ENCODE measurements around the gene RARB. TPM values are rescaled to one million over a fixed set of nuclear protein-coding genes. Genes with fewer than 3 reads are reported as not detected.

The RARB gene
- total and polyA plus RNA-seq, 2 of the 13 experiments (the other 11 are each of a cell fraction or from before 2014, with no cell fraction given), result 0.16 TPM; not detected in 1

DNA sequence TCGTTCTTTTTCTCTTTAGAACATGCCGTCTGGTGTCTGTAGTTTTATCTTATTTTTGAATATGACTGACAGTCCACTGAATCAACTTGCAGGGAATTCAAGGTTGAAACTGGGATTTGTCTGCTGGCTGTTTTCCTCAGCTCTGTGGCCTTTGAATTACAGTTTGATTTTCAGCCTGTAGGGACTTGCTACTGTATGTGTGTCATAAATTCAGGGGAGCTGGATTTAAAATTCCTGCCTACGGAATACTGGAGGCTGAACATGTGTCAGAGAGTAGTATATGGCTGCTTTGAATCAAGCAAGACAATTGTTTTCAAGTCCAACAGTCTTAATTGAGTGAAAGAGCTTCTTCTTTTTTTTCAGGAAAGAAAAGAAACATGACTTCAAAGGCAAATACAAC, 33.9 kb downstream of the RARB start:
- H3K79me2 ChIP-seq (ENCODE audit: insufficient read depth, low read length), result no peaks in the 10 kb centered on the region
- no peak overlapping the region for H3K9ac ChIP-seq (ENCODE audit: insufficient read depth, low read depth, low read length)
- WGBS (ENCODE audit: low lambda C conversion rate), result 59% methylated on average over 3 of the region's 3 CpGs
- H2AFZ ChIP-seq (ENCODE audit: low read length), result no peak overlapping the region
- no peaks in the 10 kb centered on the region for H3K27me3 ChIP-seq (ENCODE audit: control insufficient read depth in 1 of 2, insufficient read depth in 2 of 2, low read length in 2 of 2)
- no peak overlapping the region for H3K27ac ChIP-seq (ENCODE audit: extremely low read length, insufficient read depth, low read length)
- BruUV-seq (replicated peaks), result no TSS peak
- H3K4me3 ChIP-seq (replicated peaks in 1 of 3; ENCODE audit: insufficient read depth in 1 of 3, low read depth in 2 of 3, low read length in 3 of 3), result no peak overlapping the region
- no peaks in the 10 kb centered on the region for H3K36me3 ChIP-seq (replicated peaks in 1 of 2; ENCODE audit: control insufficient read depth in 1 of 2, insufficient read depth in 2 of 2, low read length in 2 of 2)
- DNase-seq (ENCODE audit: low spot score) (no peak), FAIRE-seq (no peak), ATAC-seq (no peak)
- H3K4me2 ChIP-seq (ENCODE audit: low read depth, low read length), result no peak overlapping the region
- ChIA-PET CTCF (ENCODE audit: low intra/inter-chr PET ratio, low total read pairs) (no interaction called here), POLR2A (no interaction called here)
- intact Hi-C loops (cut with micrococcal nuclease; ENCODE audit: unreplicated experiment), result no loop called here
- H3K4me1 ChIP-seq (ENCODE audit: insufficient read depth, low read length), result no peaks in the 10 kb centered on the region
- TF ChIP-seq ZNF138 (CRISPR knock-in tag; IDR thresholded peaks at IDR 0.05; ENCODE audit: low read depth) (no peak), SYNCRIP (IDR thresholded peaks at IDR 0.05; ENCODE audit: insufficient read depth, low read depth, low read length) (no peak), ZNF670 (CRISPR knock-in tag; IDR thresholded peaks at IDR 0.05; ENCODE audit: borderline replicate concordance) (no peak), HNRNPL (IDR thresholded peaks at IDR 0.05; ENCODE audit: low read depth, low read length) (no peak), ZNF441 (CRISPR knock-in tag; IDR thresholded peaks at IDR 0.05; ENCODE audit: borderline replicate concordance) (no peak), EED (CRISPR knock-in tag; IDR thresholded peaks at IDR 0.05) (no peak), ZNF543 (CRISPR knock-in tag; IDR thresholded peaks at IDR 0.05) (no peak)
- TF ChIP-seq, protein P1, sequence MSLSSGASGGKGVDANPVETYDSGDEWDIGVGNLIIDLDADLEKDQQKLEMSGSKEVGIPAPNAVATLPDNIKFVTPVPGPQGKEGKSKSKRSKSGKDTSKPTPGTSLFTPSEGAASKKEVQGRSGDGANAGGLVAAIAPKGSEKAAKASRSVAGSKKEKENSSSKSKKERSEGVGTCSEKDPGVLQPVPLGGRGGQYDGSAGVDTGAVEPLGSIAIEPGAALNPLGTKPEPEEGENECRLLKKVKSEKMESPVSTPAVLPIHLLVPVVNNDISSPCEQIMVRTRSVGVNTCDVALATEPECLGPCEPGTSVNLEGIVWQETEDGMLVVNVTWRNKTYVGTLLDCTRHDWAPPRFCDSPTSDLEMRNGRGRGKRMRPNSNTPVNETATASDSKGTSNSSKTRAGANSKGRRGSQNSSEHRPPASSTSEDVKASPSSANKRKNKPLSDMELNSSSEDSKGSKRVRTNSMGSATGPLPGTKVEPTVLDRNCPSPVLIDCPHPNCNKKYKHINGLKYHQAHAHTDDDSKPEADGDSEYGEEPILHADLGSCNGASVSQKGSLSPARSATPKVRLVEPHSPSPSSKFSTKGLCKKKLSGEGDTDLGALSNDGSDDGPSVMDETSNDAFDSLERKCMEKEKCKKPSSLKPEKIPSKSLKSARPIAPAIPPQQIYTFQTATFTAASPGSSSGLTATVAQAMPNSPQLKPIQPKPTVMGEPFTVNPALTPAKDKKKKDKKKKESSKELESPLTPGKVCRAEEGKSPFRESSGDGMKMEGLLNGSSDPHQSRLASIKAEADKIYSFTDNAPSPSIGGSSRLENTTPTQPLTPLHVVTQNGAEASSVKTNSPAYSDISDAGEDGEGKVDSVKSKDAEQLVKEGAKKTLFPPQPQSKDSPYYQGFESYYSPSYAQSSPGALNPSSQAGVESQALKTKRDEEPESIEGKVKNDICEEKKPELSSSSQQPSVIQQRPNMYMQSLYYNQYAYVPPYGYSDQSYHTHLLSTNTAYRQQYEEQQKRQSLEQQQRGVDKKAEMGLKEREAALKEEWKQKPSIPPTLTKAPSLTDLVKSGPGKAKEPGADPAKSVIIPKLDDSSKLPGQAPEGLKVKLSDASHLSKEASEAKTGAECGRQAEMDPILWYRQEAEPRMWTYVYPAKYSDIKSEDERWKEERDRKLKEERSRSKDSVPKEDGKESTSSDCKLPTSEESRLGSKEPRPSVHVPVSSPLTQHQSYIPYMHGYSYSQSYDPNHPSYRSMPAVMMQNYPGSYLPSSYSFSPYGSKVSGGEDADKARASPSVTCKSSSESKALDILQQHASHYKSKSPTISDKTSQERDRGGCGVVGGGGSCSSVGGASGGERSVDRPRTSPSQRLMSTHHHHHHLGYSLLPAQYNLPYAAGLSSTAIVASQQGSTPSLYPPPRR (CRISPR knock-in tag; IDR thresholded peaks at IDR 0.05; ENCODE audit: borderline replicate concordance), result no peak
- TF ChIP-seq, protein P2, sequence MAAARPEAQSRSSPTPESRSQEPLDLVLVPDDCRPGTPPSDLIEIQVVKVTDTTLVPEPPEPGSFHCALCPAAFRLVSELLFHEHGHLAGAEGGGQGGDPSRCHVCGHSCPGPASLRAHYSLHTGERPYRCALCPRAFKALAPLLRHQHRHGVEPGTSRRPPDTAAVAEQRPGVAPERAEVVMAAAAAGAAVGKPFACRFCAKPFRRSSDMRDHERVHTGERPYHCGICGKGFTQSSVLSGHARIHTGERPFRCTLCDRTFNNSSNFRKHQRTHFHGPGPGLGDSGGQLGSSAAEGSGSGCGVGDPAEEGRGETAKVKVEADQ (CRISPR knock-in tag; IDR thresholded peaks at IDR 0.05; ENCODE audit: borderline replicate concordance), result no peak
- H3K9me3 ChIP-seq (ENCODE audit: low read length), result no peaks in the 10 kb centered on the region
- H4K20me1 ChIP-seq (ENCODE audit: insufficient read depth, low read length), result no peaks in the 10 kb centered on the region
- in situ Hi-C loops (cut with HindIII; ENCODE audit: extremely low pct_ligation_motif_present, low pct_unique_long_range_greater_than_20kb), result no loop called here

Measured in HepG2 (cell line).